ENCODE data around the gene LUC7L2. TPM values are rescaled to one million over a fixed set of nuclear protein-coding genes. Genes with fewer than 3 reads are reported as not detected.

LUC7L2 gene
- total RNA-seq, 1 donor from 2014 or later: 51.8 TPM

- no peaks in the 10 kb centered on the region for H3K36me3 ChIP-seq
- DNase-seq (ENCODE audit: extremely low spot score in 2 of 2): no peak
- H3K4me1 ChIP-seq: peaks cover 13% of the 10 kb centered on the region
- H3K27me3 ChIP-seq: no peaks in the 10 kb centered on the region
- H3K4me3 ChIP-seq: no peak overlapping the region
- no peak overlapping the region for H3K27ac ChIP-seq
- TF ChIP-seq POLR2A (IDR thresholded peaks at IDR 0.05) (no peak), CTCF (IDR thresholded peaks at IDR 0.05) (no peak), POLR2AphosphoS5 (IDR thresholded peaks at IDR 0.05; ENCODE audit: insufficient read depth in 1 of 2, low read depth in 1 of 2) (no peak)
- intact Hi-C loops (cut with DNase I): no loop called here
- H3K9me3 ChIP-seq: no peaks in the 10 kb centered on the region
These were observed 70.7 kb downstream of the LUC7L2 start for GRCh38 chr7:139430443-139430842.

GRCh38 chr7:139431010-139431409 is 71.3 kb downstream of the LUC7L2 start:
- Histone ChIP-seq H3K27me3 (no peaks in the 10 kb centered on the region), H3K4me1 (peaks cover 13% of the 10 kb centered on the region), H3K4me3 (no peak overlapping the region), H3K36me3 (no peaks in the 10 kb centered on the region), H3K27ac (peak overlapping the region; percentile 40), H3K9me3 (no peaks in the 10 kb centered on the region)
- intact Hi-C loops (cut with DNase I): no loop called here
- TF ChIP-seq POLR2AphosphoS5 (IDR thresholded peaks at IDR 0.05; ENCODE audit: insufficient read depth in 1 of 2, low read depth in 1 of 2) (peak in 1 of 2 donors; percentile 77), CTCF (IDR thresholded peaks at IDR 0.05) (no peak), POLR2A (IDR thresholded peaks at IDR 0.05) (no peak)
- DNase-seq (ENCODE audit: extremely low spot score in 2 of 2): no peak

GRCh38 chr7:139431459-139431858 is 71.8 kb downstream of the LUC7L2 start:
- H3K27me3 ChIP-seq: no peaks in the 10 kb centered on the region
- intact Hi-C loops (cut with DNase I): no loop called here
- H3K4me1 ChIP-seq: peaks cover 13% of the 10 kb centered on the region
- no peak for TF ChIP-seq POLR2AphosphoS5 (IDR thresholded peaks at IDR 0.05; ENCODE audit: insufficient read depth in 1 of 2, low read depth in 1 of 2)
- no peak for TF ChIP-seq POLR2A (IDR thresholded peaks at IDR 0.05)
- no peak overlapping the region for H3K4me3 ChIP-seq
- H3K27ac ChIP-seq: peak overlapping the region; percentile 40
- DNase-seq (ENCODE audit: extremely low spot score in 2 of 2): no peak
- H3K9me3 ChIP-seq: no peaks in the 10 kb centered on the region
- H3K36me3 ChIP-seq: no peaks in the 10 kb centered on the region

GRCh38 chr7:139436806-139437205 is 77.1 kb downstream of the LUC7L2 start:
- TF ChIP-seq POLR2AphosphoS5 (IDR thresholded peaks at IDR 0.05; ENCODE audit: insufficient read depth in 1 of 2, low read depth in 1 of 2) (no peak), POLR2A (IDR thresholded peaks at IDR 0.05) (no peak), CTCF (IDR thresholded peaks at IDR 0.05) (no peak)
- no peak overlapping the region for H3K4me3 ChIP-seq
- no peaks in the 10 kb centered on the region for H3K36me3 ChIP-seq
- H3K27ac ChIP-seq: no peak overlapping the region
- no peak for DNase-seq (ENCODE audit: extremely low spot score in 2 of 2)
- intact Hi-C loops (cut with DNase I): no loop called here
- peaks cover 13% of the 10 kb centered on the region for H3K4me1 ChIP-seq
- H3K9me3 ChIP-seq: no peaks in the 10 kb centered on the region
- H3K27me3 ChIP-seq: no peaks in the 10 kb centered on the region

- H3K27ac ChIP-seq: no peak overlapping the region
- H3K9me3 ChIP-seq: no peaks in the 10 kb centered on the region
- no peak for DNase-seq (ENCODE audit: extremely low spot score in 2 of 2)
- peaks cover 4% of the 10 kb centered on the region for H3K4me1 ChIP-seq
- H3K4me3 ChIP-seq: no peak overlapping the region
- H3K27me3 ChIP-seq: no peaks in the 10 kb centered on the region
- no peaks in the 10 kb centered on the region for H3K36me3 ChIP-seq
- intact Hi-C loops (cut with DNase I): no loop called here
- no peak for TF ChIP-seq POLR2A (IDR thresholded peaks at IDR 0.05)
- no peak for TF ChIP-seq POLR2AphosphoS5 (IDR thresholded peaks at IDR 0.05; ENCODE audit: insufficient read depth in 1 of 2, low read depth in 1 of 2)
- no peak for TF ChIP-seq CTCF (IDR thresholded peaks at IDR 0.05)
These were observed 79.7 kb downstream of the LUC7L2 start for GRCh38 chr7:139439375-139439774.
